ENCODE results near the gene LRTM2. TPM values are rescaled to one million over a fixed set of nuclear protein-coding genes. Genes with fewer than 3 reads are reported as not detected.

Gene LRTM2
- total RNA-seq, 1 experiment from 2014 or later, result not detected

DNA sequence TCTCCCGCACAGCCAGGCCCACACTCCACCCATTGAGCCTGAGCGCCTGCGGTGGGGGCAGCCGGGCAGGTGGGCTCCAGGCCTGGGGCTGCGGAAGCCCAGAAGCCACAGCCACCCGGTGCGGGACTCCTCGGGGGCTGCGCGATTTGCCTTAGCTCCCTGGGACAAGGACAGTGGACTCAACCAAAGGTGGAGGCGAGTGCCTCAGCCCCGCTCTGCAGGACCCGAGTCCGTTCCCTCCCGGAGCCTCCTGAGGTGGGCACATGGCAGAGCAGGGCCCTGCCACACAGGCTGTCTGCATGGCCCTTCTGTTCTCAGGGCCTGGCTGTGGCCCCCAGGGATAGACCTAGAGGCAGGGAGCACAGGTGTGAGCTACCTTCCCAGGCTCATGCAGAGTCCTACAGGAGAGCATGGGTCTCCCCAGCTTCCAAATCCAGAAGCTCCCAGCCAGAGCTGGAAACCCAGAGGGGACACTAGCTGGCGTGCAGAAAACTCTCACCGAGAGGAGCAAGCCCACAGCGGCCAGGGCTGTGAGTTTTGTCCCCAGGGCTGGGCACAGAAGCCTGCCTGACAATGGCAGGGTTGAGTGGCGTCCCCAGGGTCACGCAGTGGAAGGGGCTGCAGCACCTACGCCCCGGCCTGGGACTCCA lies 22.2 kb upstream of the LRTM2 start:
- Histone ChIP-seq H4K20me1 (ENCODE audit: insufficient read depth) (no peaks in the 10 kb centered on the region), H3K9me3 (ENCODE audit: insufficient read depth, low read depth) (no peaks in the 10 kb centered on the region), H3F3A (ENCODE audit: insufficient read depth, low read depth) (no peaks in the 10 kb centered on the region), H3K36me3 (ENCODE audit: low read depth) (no peaks in the 10 kb centered on the region), H3K4me1 (replicated peaks; ENCODE audit: insufficient read depth) (peaks cover 6% of the 10 kb centered on the region; the same call in 1 of the 2 replicates), H3K4me2 (no peak overlapping the region), H3K27me3 (ENCODE audit: insufficient read depth, low read depth) (peaks cover 19% of the 10 kb centered on the region), H3K4me3 (no peak overlapping the region), H3K79me2 (ENCODE audit: low read depth) (no peaks in the 10 kb centered on the region), H3K27ac (no peak overlapping the region), H3K9me2 (ENCODE audit: insufficient read depth) (no peaks in the 10 kb centered on the region), H2AFZ (no peak overlapping the region)
- BruUV-seq (replicated peaks), result no TSS peak
- CTCF ChIA-PET, result no interaction called here
- TF ChIP-seq, protein P1, sequence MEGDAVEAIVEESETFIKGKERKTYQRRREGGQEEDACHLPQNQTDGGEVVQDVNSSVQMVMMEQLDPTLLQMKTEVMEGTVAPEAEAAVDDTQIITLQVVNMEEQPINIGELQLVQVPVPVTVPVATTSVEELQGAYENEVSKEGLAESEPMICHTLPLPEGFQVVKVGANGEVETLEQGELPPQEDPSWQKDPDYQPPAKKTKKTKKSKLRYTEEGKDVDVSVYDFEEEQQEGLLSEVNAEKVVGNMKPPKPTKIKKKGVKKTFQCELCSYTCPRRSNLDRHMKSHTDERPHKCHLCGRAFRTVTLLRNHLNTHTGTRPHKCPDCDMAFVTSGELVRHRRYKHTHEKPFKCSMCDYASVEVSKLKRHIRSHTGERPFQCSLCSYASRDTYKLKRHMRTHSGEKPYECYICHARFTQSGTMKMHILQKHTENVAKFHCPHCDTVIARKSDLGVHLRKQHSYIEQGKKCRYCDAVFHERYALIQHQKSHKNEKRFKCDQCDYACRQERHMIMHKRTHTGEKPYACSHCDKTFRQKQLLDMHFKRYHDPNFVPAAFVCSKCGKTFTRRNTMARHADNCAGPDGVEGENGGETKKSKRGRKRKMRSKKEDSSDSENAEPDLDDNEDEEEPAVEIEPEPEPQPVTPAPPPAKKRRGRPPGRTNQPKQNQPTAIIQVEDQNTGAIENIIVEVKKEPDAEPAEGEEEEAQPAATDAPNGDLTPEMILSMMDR (conservative IDR thresholded peaks at IDR 0.05), result no peak
- no peak for TF ChIP-seq EZH2 (IDR thresholded peaks at IDR 0.05; ENCODE audit: low read depth)
- POLR2A ChIA-PET (ENCODE audit: unreplicated experiment), result no interaction called here
- DNase-seq, result no peak
- intact Hi-C loops (cut with micrococcal nuclease; ENCODE audit: unreplicated experiment), result loop anchor here (5.0 kb wide), 1 partner anchor 784 kb away; no protein-coding TSS in a partner anchor

DNA sequence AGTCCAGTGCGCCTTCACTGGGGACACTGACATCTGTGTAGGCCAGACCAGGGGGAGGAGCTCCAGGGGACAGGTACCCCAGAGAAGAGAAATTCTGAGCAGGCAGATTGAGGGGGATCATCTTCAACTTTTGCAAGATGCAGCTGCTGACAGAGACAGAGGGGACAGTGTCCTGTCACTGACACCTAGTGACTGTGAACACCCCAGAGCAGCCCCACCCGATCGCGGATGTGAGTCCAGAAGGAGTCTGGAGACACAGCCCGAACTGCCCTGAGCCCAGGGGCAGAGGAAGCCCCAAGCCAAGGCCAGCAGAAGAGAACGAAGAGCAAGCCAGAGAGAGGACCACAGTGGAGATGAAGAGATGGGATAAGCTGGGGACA lies 21.7 kb upstream of the LRTM2 start:
- DNase-seq, result no peak
- no peaks in the 10 kb centered on the region for H3K9me2 ChIP-seq (ENCODE audit: insufficient read depth)
- no peak overlapping the region for H3K4me3 ChIP-seq
- CTCF ChIA-PET, result no interaction called here
- no peaks in the 10 kb centered on the region for H4K20me1 ChIP-seq (ENCODE audit: insufficient read depth)
- H3K4me2 ChIP-seq, result no peak overlapping the region
- H2AFZ ChIP-seq, result no peak overlapping the region
- no peaks in the 10 kb centered on the region for H3F3A ChIP-seq (ENCODE audit: insufficient read depth, low read depth)
- no peaks in the 10 kb centered on the region for H3K36me3 ChIP-seq (ENCODE audit: low read depth)
- peaks cover 22% of the 10 kb centered on the region for H3K27me3 ChIP-seq (ENCODE audit: insufficient read depth, low read depth)
- H3K9me3 ChIP-seq (ENCODE audit: insufficient read depth, low read depth), result no peaks in the 10 kb centered on the region
- no peak overlapping the region for H3K27ac ChIP-seq
- POLR2A ChIA-PET (ENCODE audit: unreplicated experiment), result no interaction called here
- peaks cover 6% of the 10 kb centered on the region; the same call in 1 of the 2 replicates for H3K4me1 ChIP-seq (replicated peaks; ENCODE audit: insufficient read depth)
- no peak for TF ChIP-seq EZH2 (IDR thresholded peaks at IDR 0.05; ENCODE audit: low read depth)
- TF ChIP-seq, protein P1 (conservative IDR thresholded peaks at IDR 0.05), result no peak
- intact Hi-C loops (cut with micrococcal nuclease; ENCODE audit: unreplicated experiment), result loop anchor here (5.0 kb wide), 1 partner anchor 784 kb away; no protein-coding TSS in a partner anchor
- H3K79me2 ChIP-seq (ENCODE audit: low read depth), result no peaks in the 10 kb centered on the region
- BruUV-seq (replicated peaks), result no TSS peak

DNA sequence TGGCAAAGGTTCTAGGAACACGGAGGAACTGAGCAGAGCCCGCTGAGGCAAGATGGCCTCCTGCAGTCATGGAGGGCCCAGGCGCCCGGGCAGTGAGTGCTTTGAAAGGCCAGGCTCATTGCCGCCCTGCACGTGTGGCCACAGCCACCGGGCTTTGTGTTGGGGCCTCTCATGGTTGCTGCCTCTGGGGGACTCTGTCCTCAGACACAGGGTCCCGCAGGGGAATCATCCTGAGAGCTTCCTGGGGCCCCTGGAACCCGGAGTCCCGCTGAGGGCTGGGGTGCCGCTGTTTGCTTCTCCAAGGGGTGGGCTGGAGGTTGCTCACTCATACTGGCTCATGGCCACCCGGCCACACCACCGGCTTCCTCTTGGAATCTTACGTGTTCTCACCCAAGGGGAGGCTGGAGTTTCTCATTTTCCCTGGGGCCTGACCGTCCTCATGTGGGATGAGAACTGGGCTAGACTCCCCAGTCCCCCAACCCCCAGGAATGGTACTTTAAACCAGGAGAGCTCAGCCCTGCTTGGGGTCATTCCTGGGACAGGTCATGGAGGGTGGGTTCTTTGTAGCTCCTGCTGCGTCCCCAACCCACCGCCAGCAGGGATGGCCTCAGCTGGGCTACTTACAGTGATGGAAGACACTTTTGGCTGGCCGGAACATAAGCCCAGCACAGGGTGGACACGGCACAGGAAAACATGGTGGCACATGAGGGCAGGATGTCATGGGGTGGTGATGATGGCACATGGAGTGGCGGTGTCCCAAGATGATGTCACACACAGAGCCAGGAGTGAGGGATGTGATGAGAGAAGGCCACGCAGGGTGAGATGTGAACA lies 21.1 kb upstream of the LRTM2 start:
- H2AFZ ChIP-seq, result no peak overlapping the region
- no peak overlapping the region for H3K4me3 ChIP-seq
- no peaks in the 10 kb centered on the region for H3K9me2 ChIP-seq (ENCODE audit: insufficient read depth)
- TF ChIP-seq, protein P1 (conservative IDR thresholded peaks at IDR 0.05), result no peak
- no peak for TF ChIP-seq EZH2 (IDR thresholded peaks at IDR 0.05; ENCODE audit: low read depth)
- no peak for DNase-seq
- H3K36me3 ChIP-seq (ENCODE audit: low read depth), result no peaks in the 10 kb centered on the region
- peaks cover 6% of the 10 kb centered on the region; the same call in 1 of the 2 replicates for H3K4me1 ChIP-seq (replicated peaks; ENCODE audit: insufficient read depth)
- H3K4me2 ChIP-seq, result no peak overlapping the region
- H3K27me3 ChIP-seq (ENCODE audit: insufficient read depth, low read depth), result peaks cover 22% of the 10 kb centered on the region
- CTCF ChIA-PET, result no interaction called here
- H3K9me3 ChIP-seq (ENCODE audit: insufficient read depth, low read depth), result no peaks in the 10 kb centered on the region
- H3K79me2 ChIP-seq (ENCODE audit: low read depth), result no peaks in the 10 kb centered on the region
- POLR2A ChIA-PET (ENCODE audit: unreplicated experiment), result no interaction called here
- H4K20me1 ChIP-seq (ENCODE audit: insufficient read depth), result no peaks in the 10 kb centered on the region
- intact Hi-C loops (cut with micrococcal nuclease; ENCODE audit: unreplicated experiment), result loop anchor here (5.0 kb wide), 1 partner anchor 783 kb away; no protein-coding TSS in a partner anchor
- no peak overlapping the region for H3K27ac ChIP-seq
- BruUV-seq (replicated peaks), result no TSS peak
- no peaks in the 10 kb centered on the region for H3F3A ChIP-seq (ENCODE audit: insufficient read depth, low read depth)

Data from PC-9 (cell line).